Effector CD4-positive, alpha-beta T cell (primary cell): Measurements from ENCODE around the gene HJV.

ENCODE experiments used
- DNase-seq: peaks from one replicate; pipeline ENCODE4 v3.0.0-alpha.2; 2020

HJV gene

GRCh38 chr1:145972580-145972979, 49.0 kb downstream of the HJV start:
- DNase-seq, result no peak
